Smooth muscle cell (in vitro differentiated cells): ENCODE data around the gene GFOD1. TPM values are rescaled to one million over a fixed set of nuclear protein-coding genes. Genes with fewer than 3 reads are reported as not detected.

Experiments used
- DNase-seq: peaks from one replicate; lab custom pipeline; 2025; ENCODE audit not compliant: unreplicated experiment; lab: John Stamatoyannopoulos, UW
- H2AFZ ChIP-seq: fragments of 200-600 bp; sonication (generic); 2 replicates; pipeline ENCODE4 v1.6.0; 2016; ENCODE audit warnings: antibody characterized with exemption, low read depth, mild to moderate bottlenecking
- H3F3A ChIP-seq: fragments of 200-600 bp; sonication (generic); 2 replicates; pipeline ENCODE4 v1.6.0; 2017; ENCODE audit warnings: antibody characterized with exemption, low read depth
- H3K27ac ChIP-seq: fragments of 200-600 bp; sonication (generic); 2 replicates; pipeline ENCODE4 v1.5.1; 2016; ENCODE audit warnings: low read depth, mild to moderate bottlenecking
- H3K27me3 ChIP-seq: fragments of 200-600 bp; sonication (generic); 2 replicates; pipeline ENCODE4 v1.6.1; 2016; ENCODE audit warnings: low read depth, mild to moderate bottlenecking
- H3K36me3 ChIP-seq: fragments of 200-600 bp; sonication (generic); 2 replicates; pipeline ENCODE4 v1.5.1; 2016; ENCODE audit warnings: low read depth
- H3K4me1 ChIP-seq: fragments of 200-600 bp; sonication (generic); 2 replicates; pipeline ENCODE4 v1.5.1; 2016; ENCODE audit warnings: low read depth
- H3K4me2 ChIP-seq: fragments of 200-600 bp; sonication (generic); 2 replicates; pipeline ENCODE4 v1.6.0; 2016; ENCODE audit warnings: mild to moderate bottlenecking
- H3K4me3 ChIP-seq: fragments of 200-600 bp; sonication (generic); 2 replicates; pipeline ENCODE4 v1.5.1; 2016; ENCODE audit warnings: mild to moderate bottlenecking
- H3K79me2 ChIP-seq: fragments of 200-600 bp; sonication (generic); 2 replicates; pipeline ENCODE4 v1.6.0; 2016; ENCODE audit warnings: low read depth, mild to moderate bottlenecking
- H3K9ac ChIP-seq: fragments of 200-600 bp; sonication (generic); 2 replicates; pipeline ENCODE4 v1.6.0; 2016; ENCODE audit warnings: low read depth
- H3K9me3 ChIP-seq: fragments of 200-600 bp; sonication (generic); replicated peaks from 2 replicates; pipeline ENCODE4 v1.5.1; 2016; ENCODE audit warnings: low read depth
- H4K20me1 ChIP-seq: fragments of 200-600 bp; sonication (generic); 2 replicates; pipeline ENCODE4 v1.6.0; 2016; ENCODE audit warnings: low read depth
- CTCF ChIP-seq: fragments of 200-600 bp; sonication (generic); IDR thresholded peaks from 2 replicates; pipeline ENCODE4 v1.5.1; 2017; ENCODE audit warnings: borderline replicate concordance, mild to moderate bottlenecking, antibody characterized with exemption; ENCODE audit not compliant: insufficient read depth, poor library complexity, severe bottlenecking
- WGBS: methylation state at CpG from one replicate; pipeline ENCODE4 v1.1.7; 2016; ENCODE audit warnings: low lambda C conversion rate; 5-methylcytosine and 5-hydroxymethylcytosine counted together
- polyA plus RNA-seq: library from polyadenylated mRNA; unstranded; fragments of >200 nt; fragmentation: Nextera tagmentation; extraction: Ambion mirVana; gene quantifications from 2 replicates; pipeline ENCODE4 v1.2.1, GENCODE V29; 2016
- total RNA-seq: library from RNA; depleted of rRNA; stranded (reverse); fragments of >200 nt; gene quantifications from 2 replicates; pipeline ENCODE4 v1.2.3, GENCODE V29; 2014

The GFOD1 gene
- total and polyA plus RNA-seq, 2 experiments from 2014 or later, result 9.6 to 14.0 TPM

GRCh38 chr6:13371421-13372072, 115.9 kb downstream of the GFOD1 start:
- Histone ChIP-seq H2AFZ (no peak overlapping the region), H3K36me3 (no peaks in the 10 kb centered on the region), H3K4me3 (no peak overlapping the region), H4K20me1 (no peaks in the 10 kb centered on the region), H3K4me1 (peaks cover 23% of the 10 kb centered on the region), H3K9me3 (no peaks in the 10 kb centered on the region), H3K9ac (no peak overlapping the region), H3K27ac (no peak overlapping the region), H3K4me2 (no peak overlapping the region), H3K27me3 (no peaks in the 10 kb centered on the region), H3K79me2 (no peaks in the 10 kb centered on the region), H3F3A (peaks cover 4% of the 10 kb centered on the region)
- DNase-seq, result no peak
- WGBS, result 88% methylated on average over 9 of the region's 9 CpGs
- no peak for TF ChIP-seq CTCF

- 59% methylated on average over 5 of the region's 5 CpGs for WGBS
- Histone ChIP-seq H3K9ac (no peak overlapping the region), H3K27ac (no peak overlapping the region), H3K4me2 (no peak overlapping the region), H3K4me1 (peaks cover 23% of the 10 kb centered on the region), H2AFZ (no peak overlapping the region), H3K9me3 (no peaks in the 10 kb centered on the region), H3K36me3 (no peaks in the 10 kb centered on the region), H3K79me2 (no peaks in the 10 kb centered on the region), H3F3A (peaks cover 4% of the 10 kb centered on the region), H3K4me3 (no peak overlapping the region), H4K20me1 (no peaks in the 10 kb centered on the region), H3K27me3 (no peaks in the 10 kb centered on the region)
- no peak for TF ChIP-seq CTCF
- no peak for DNase-seq
These were observed 116.8 kb downstream of the GFOD1 start for GRCh38 chr6:13370623-13371022.

GRCh38 chr6:13369591-13369990, 117.8 kb downstream of the GFOD1 start:
- no peaks in the 10 kb centered on the region for H4K20me1 ChIP-seq
- no peak overlapping the region for H3K9ac ChIP-seq
- no peak overlapping the region for H3K27ac ChIP-seq
- DNase-seq, result no peak
- no peak overlapping the region for H2AFZ ChIP-seq
- H3K79me2 ChIP-seq, result no peaks in the 10 kb centered on the region
- no peak for TF ChIP-seq CTCF
- no peak overlapping the region for H3K4me3 ChIP-seq
- no peaks in the 10 kb centered on the region for H3K27me3 ChIP-seq
- 46% methylated on average over 1 of the region's 1 CpG for WGBS
- no peaks in the 10 kb centered on the region for H3K36me3 ChIP-seq
- no peak overlapping the region for H3K4me2 ChIP-seq
- H3K9me3 ChIP-seq, result no peaks in the 10 kb centered on the region
- peaks cover 23% of the 10 kb centered on the region for H3K4me1 ChIP-seq
- peaks cover 4% of the 10 kb centered on the region for H3F3A ChIP-seq

- no peak overlapping the region for H2AFZ ChIP-seq
- no peak for DNase-seq
These were observed 118.7 kb downstream of the GFOD1 start for GRCh38 chr6:13368731-13369115.

More at GRCh38 chr6:13368731-13369115, 118.7 kb downstream of the GFOD1 start:
- Histone ChIP-seq H3K4me3 (no peak overlapping the region), H4K20me1 (no peaks in the 10 kb centered on the region), H3K9me3 (no peaks in the 10 kb centered on the region), H3K27me3 (no peaks in the 10 kb centered on the region), H3K36me3 (no peaks in the 10 kb centered on the region), H3F3A (peaks cover 4% of the 10 kb centered on the region), H3K4me2 (no peak overlapping the region), H3K27ac (no peak overlapping the region), H3K79me2 (no peaks in the 10 kb centered on the region), H3K4me1 (peaks cover 23% of the 10 kb centered on the region), H3K9ac (no peak overlapping the region)
- no peak for TF ChIP-seq CTCF
